ENCODE results near the gene KCNQ1OT1. TPM values are rescaled to one million over a fixed set of nuclear protein-coding genes. Genes with fewer than 3 reads are reported as not detected.

The KCNQ1OT1 gene
- total RNA-seq, 1 experiment from 2014 or later = 0.57 TPM

GRCh38 chr11:2669634-2670469 lies 29.9 kb downstream of the KCNQ1OT1 start:
- no peak for DNase-seq (ENCODE audit: low read depth)

- no peak for DNase-seq (ENCODE audit: low read depth)
Measured at GRCh38 chr11:2668876-2669275, 30.9 kb downstream of the KCNQ1OT1 start.

DNA sequence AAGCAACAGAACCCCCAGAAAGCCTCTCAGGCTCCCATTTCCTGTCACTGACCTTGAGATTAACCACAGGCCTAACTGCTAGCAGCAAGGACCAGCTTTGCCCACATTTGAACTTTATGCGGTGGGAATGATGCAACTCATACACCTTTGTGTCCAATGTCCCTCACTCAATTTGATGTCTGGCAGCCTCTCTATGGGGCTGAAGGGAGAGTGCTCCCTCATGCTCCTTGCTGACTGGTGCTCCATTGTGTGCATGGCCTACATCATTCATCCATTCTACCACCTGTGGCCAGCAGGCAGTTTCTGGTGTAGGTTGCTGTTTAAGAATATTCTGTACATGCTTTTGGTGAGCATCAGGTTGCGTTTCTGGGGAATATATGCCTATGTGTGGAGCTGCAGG lies 31.9 kb downstream of the KCNQ1OT1 start:
- DNase-seq (ENCODE audit: low read depth) = no peak

DNA sequence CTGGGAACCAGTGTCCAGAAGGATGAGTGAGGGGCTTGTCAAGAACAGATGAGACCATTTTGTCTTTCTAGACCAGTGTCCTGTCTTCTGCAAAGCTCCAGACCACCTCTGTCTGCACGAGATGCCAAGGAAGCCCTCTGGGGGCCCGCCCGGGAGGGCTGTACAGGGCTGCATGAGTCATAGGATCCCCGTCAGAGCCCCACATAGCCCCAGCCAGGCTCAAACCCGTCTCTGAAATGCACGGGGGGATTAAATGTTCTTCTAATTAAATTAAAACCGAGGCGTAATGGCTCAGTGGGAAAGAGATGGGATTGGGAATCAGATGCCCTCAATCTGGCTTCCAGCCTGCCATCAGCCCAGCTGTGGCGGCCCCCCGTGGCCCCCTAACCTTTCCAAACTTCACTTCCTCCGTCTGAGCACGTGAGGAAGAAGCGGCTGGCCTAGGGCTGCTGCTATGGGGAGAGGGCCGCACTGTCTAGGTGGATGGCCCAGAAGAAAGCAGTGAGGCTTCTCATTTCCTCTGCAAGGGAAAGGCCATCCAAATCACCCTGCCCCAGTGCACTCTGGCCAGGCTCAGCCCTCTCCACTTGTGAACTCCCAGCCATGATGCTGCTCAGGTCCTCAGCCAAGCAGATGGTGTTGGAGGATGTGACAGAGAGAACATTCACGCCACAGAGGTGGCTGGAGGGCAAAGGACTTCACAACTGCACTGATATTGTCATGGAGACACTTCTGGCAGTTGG lies 32.8 kb downstream of the KCNQ1OT1 start:
- DNase-seq (ENCODE audit: low read depth) = no peak

- DNase-seq (ENCODE audit: low read depth) = no peak
Measured at GRCh38 chr11:2666401-2666741, 33.4 kb downstream of the KCNQ1OT1 start.

- no peak for DNase-seq (ENCODE audit: low read depth)
Measured at GRCh38 chr11:2665526-2666400, 34.0 kb downstream of the KCNQ1OT1 start.

- no peak for DNase-seq (ENCODE audit: low read depth)
Measured at GRCh38 chr11:2664791-2665525, 34.8 kb downstream of the KCNQ1OT1 start.

GRCh38 chr11:2664376-2664775 lies 35.4 kb downstream of the KCNQ1OT1 start:
- DNase-seq (ENCODE audit: low read depth) = no peak

DNA sequence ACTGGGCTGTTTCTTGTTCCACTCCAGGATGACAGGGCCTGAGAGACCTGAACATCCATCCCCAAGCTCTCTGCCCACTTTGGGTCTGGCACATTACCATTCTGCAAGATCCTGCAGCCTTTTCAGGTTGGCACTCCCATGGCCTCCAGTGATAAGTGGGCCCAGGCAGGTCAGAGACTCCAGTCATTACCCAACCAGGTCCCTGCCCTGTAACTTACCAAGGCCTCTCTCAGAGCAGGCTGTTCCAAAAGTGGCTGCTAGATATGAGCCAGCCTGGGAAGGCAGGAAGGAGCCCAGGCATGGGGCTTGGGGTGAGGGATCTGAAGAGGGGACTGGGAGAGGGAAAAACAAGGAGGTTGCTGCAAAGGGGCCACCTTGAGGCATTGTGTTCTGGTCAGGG lies 35.9 kb downstream of the KCNQ1OT1 start:
- no peak for DNase-seq (ENCODE audit: low read depth)

DNA sequence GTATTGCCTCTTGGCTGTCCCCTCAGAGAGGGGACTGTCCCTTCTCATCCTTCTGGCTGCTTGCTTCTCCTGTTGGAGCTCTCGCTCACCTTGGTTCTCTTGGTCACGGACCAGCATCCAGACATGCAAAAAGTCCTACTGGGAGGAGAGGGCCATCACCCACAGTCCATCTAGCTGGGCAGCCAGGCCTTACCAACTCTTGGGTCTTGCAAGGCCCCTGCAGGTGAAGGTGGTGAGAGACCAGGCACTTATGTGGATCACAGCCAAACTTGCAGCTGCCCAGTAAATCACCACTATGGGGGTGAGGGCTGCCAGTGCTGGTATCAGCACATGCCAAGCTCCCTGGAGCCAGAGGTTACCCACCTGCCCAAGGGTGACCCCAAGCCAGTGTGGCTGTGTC lies 36.3 kb downstream of the KCNQ1OT1 start:
- no peak for DNase-seq (ENCODE audit: low read depth)

DNA sequence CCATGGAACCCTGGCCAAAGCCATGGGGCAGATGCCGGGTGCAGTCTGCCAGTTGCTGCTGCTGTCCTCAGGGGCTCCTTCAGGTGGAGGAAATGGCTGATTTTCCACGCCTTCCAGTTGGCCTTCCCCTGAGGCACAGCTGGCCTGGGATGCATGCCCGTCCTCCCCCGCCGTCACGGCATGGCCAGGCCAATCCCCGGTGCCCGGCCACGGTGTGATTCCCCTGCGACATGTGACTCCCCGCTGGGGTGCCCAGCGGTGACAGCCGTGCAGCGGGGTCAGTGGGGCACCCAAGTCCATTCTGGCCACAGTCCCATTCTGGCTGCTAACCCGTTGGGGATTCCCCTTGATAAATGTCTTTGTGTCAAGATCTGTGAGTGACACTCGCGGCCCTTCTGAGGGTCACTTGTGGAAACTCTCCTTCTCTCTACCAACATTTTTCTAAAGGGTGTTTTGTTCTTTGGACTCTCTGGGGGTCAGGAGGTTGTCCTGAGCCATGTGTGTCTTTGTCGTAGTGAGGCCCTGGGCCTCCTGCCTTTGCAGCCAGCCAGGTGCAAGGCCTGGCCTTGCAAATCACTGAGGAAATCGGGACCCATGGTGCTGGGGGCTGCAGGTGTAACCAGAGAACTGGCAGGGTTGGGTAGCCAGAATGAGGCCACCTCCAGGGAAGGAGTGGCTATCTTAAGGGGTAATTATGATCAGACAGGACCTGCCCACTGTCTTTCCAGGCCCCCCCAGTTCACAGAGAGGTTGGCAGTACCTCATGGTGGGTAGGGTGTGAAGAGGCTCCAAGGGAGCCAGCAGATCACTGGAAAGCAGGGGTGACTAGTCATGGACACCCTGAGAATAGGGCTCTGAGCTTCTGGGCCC lies 37.1 kb downstream of the KCNQ1OT1 start:
- DNase-seq (ENCODE audit: low read depth) = no peak

GRCh38 chr11:2662024-2662312 lies 37.8 kb downstream of the KCNQ1OT1 start:
- no peak for DNase-seq (ENCODE audit: low read depth)

DNA sequence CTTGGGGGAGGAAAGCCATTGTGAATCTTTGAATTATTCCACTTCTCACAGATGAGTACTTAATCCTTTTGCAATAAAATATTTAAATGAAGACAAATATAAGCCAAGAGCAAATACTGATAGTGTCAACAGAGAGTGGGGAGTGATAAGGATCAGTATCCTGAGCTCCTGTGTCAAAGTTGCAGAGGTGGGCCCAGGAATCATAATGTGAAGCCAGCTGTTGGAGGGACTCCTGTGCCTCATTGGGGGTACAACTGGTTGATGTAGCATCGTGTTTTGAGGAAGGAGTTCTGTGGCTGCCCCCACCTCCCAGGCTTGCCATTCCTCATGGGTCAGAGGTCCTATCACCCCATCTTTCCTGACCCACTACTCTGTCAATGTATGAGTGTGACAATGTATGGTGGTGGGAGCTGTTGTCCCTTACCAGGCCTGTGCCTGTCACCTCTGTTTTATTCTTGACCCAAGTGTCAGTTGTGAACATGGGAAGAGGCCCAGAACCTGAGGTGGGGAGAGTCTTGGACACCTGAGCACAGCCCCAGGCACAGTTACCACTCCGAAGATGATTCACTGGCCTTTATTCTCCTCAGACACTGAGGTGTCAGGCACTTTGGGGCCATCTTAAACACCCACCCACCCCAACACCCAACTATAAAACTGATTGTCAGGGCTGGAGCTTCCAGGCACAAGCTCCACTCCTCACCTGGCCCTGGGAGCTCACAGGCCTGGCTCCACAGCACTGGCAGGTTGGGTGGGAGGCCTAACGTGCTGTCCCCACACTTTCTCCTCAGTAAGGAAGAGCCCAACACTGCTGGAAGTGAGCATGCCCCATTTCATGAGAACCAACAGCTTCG lies 38.4 kb downstream of the KCNQ1OT1 start:
- no peak for DNase-seq (ENCODE audit: low read depth)

DNA sequence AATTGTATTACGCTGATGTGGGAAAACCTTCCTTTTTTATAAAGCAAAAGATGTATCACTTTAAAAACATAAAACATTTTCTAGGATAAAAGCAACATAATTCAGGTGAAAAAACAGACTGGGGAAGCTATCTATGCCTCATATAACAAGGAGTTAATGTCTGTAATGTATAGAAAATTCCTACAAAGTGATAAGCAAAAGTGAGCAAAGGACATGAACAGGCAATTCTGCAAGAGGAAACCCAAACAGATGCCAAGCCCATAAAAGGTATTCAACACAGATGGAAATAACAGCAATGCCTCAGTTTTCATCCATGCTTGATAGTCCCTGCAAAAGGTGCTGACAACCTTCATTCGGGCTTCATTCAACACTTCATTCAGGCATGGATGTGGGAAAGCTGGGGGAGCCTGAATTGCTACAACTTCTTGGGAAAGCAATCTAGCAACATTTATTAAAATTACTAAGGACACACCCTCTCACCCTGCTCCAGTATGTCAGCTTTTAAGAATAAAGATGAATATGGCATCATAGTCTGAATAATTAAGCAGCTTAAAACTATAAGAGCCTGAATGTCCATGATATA lies 39.3 kb downstream of the KCNQ1OT1 start:
- no peak for DNase-seq (ENCODE audit: low read depth)

GRCh38 chr11:2657697-2658284 lies 42.0 kb downstream of the KCNQ1OT1 start:
- DNase-seq (ENCODE audit: low read depth) = no peak

- no peak for DNase-seq (ENCODE audit: low read depth)
Measured at GRCh38 chr11:2656859-2657258, 42.9 kb downstream of the KCNQ1OT1 start.

DNA sequence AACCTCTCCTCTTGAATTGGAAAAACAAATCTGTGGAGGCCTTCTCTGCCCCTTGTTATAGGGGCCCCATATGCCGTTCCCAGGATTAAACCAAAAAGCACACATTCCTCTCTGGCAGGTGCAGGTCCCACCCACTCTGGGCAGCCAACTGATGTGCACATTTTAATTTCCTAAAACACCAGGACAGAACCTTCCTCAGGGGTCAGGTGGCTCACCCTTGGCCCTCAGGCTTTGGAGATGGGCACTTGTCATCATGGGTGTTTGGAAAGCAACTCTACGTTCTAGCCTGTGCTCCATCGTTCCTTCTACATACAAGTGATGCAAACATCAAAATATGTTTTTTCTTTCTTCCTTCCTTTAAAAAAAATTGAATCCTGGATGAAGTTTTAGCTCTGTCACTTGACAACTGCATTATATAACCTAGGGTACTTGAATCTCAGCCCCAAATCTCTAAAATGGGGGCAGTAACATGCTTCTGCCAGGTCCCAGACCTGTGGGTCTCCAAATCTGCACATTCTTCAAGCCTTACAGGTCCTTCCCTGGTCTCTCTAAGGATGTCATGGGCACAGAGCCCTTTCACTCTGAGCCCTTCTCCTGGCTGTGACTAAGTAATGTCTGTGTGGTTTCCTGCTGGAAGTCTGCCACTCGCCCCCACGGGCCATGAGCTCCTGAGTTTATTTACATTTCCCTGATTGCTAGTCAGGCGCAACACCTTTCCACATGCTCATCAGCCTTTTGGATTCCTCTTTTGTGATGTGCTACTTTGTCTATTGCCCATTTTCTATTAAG lies 43.8 kb downstream of the KCNQ1OT1 start:
- peak; percentile 12 for DNase-seq (ENCODE audit: low read depth)
